GM23338 (cell line): ENCODE results near the gene SNRPB2. TPM values are rescaled to one million over a fixed set of nuclear protein-coding genes. Genes with fewer than 3 reads are reported as not detected.

Experiments used
- ATAC-seq: fragments of 200-7000 bp; cut with Tn5 transposase; 3 replicates; pipeline ENCODE4 v1.9.1; 2020
- DNase-seq: peaks from one replicate; pipeline ENCODE4 v3.0.0-alpha.2; 2015; ENCODE audit warnings: low spot score
- H2AFZ ChIP-seq: fragments of 200-600 bp; sonication (generic); 2 replicates; pipeline ENCODE4 v1.8.0; 2016; ENCODE audit warnings: antibody characterized with exemption, mild to moderate bottlenecking, moderate library complexity
- H3F3A ChIP-seq: fragments of 200-600 bp; sonication (generic); replicated peaks from 2 replicates; pipeline ENCODE4 v1.8.0; 2017; ENCODE audit warnings: antibody characterized with exemption, mixed run types, low read depth
- H3K27ac ChIP-seq: fragments of 200-600 bp; sonication (generic); 2 replicates; pipeline ENCODE4 v1.6.1; 2016; ENCODE audit warnings: low read depth
- H3K27me3 ChIP-seq: fragments of 200-600 bp; sonication (generic); 2 replicates; pipeline ENCODE4 v1.8.0; 2016; ENCODE audit warnings: mild to moderate bottlenecking, mixed run types, moderate library complexity; ENCODE audit not compliant: insufficient read depth
- H3K36me3 ChIP-seq: fragments of 200-600 bp; sonication (generic); 2 replicates; pipeline ENCODE4 v1.8.0; 2016; ENCODE audit warnings: mild to moderate bottlenecking; ENCODE audit not compliant: insufficient read depth
- H3K4me1 ChIP-seq: fragments of 200-600 bp; sonication (generic); 2 replicates; pipeline ENCODE4 v1.8.0; 2016; ENCODE audit warnings: mild to moderate bottlenecking, moderate library complexity; ENCODE audit not compliant: insufficient read depth
- H3K4me2 ChIP-seq: fragments of 200-600 bp; sonication (generic); 2 replicates; pipeline ENCODE4 v1.7.1; 2017; ENCODE audit warnings: mixed run types
- H3K4me3 ChIP-seq: fragments of 200-600 bp; sonication (generic); 2 replicates; pipeline ENCODE4 v1.6.1; 2016; ENCODE audit warnings: mixed run types
- H3K79me2 ChIP-seq: fragments of 200-600 bp; sonication (generic); replicated peaks from 2 replicates; pipeline ENCODE4 v1.8.0; 2017; ENCODE audit warnings: mild to moderate bottlenecking; ENCODE audit not compliant: insufficient read depth
- H3K9me2 ChIP-seq: fragments of 200-600 bp; sonication (generic); 2 replicates; pipeline ENCODE4 v1.8.0; 2017; ENCODE audit not compliant: insufficient read depth
- H4K20me1 ChIP-seq: fragments of 200-600 bp; sonication (generic); replicated peaks from 2 replicates; pipeline ENCODE4 v1.8.0; 2017; ENCODE audit warnings: mild to moderate bottlenecking; ENCODE audit not compliant: insufficient read depth
- H3K27ac Mint-ChIP-seq: 2 replicates; pipeline ENCODE4 v1.8.0; 2020; ENCODE audit warnings: inconsistent platforms, mild to moderate bottlenecking, moderate library complexity, mixed read lengths
- H3K27me3 Mint-ChIP-seq: 3 replicates; pipeline ENCODE4 v1.8.0; 2022; ENCODE audit warnings: low read depth, mild to moderate bottlenecking, moderate library complexity, mixed read lengths, inconsistent platforms; ENCODE audit not compliant: insufficient read depth, poor library complexity
- H3K36me3 Mint-ChIP-seq: 3 replicates; pipeline ENCODE4 v1.8.0; 2021; ENCODE audit warnings: low read depth, mild to moderate bottlenecking, inconsistent platforms, moderate library complexity, mixed read lengths
- H3K4me1 Mint-ChIP-seq: 3 replicates; pipeline ENCODE4 v1.8.0; 2020; ENCODE audit warnings: mild to moderate bottlenecking, inconsistent platforms, mixed read lengths
- H3K4me3 Mint-ChIP-seq: 3 replicates; pipeline ENCODE4 v1.8.0; 2021; ENCODE audit warnings: moderate library complexity, mild to moderate bottlenecking, inconsistent platforms, mixed read lengths
- H3K9me3 Mint-ChIP-seq: 3 replicates; pipeline ENCODE4 v1.8.0; 2020; ENCODE audit warnings: moderate library complexity, mild to moderate bottlenecking, inconsistent platforms, mixed read lengths
- CREB1 ChIP-seq: fragments of 250-450 bp; sonication (Bioruptor Pico); IDR thresholded peaks from 2 replicates; pipeline ENCODE4 v1.5.0; 2020; ENCODE audit warnings: low read depth, mild to moderate bottlenecking, moderate library complexity
- CTCF ChIP-seq, 2 experiments: fragments of 200-600 bp in 1 of 2; sonication (generic) in 1 of 2; conservative IDR thresholded peaks; 2 replicates each; pipeline versions ENCODE4 v1.5.1 to v1.6.1; 2016 to 2017; ENCODE audit warnings: antibody characterized with exemption in 2 of 2, low read depth in 2 of 2, mild to moderate bottlenecking in 2 of 2, moderate library complexity in 1 of 2
- ETS1 ChIP-seq: IDR thresholded peaks from 2 replicates; pipeline ENCODE4 v1.6.1; 2016; ENCODE audit warnings: antibody characterized with exemption
- EZH2 ChIP-seq: fragments of 200-600 bp; sonication (generic); IDR thresholded peaks from one replicate; pipeline ENCODE4 v1.8.0; 2017; ENCODE audit warnings: antibody characterized with exemption, mild to moderate bottlenecking, low read depth; ENCODE audit not compliant: unreplicated experiment
- EZH2phosphoT487 ChIP-seq: fragments of 200-600 bp; sonication (generic); IDR thresholded peaks from one replicate; pipeline ENCODE4 v1.8.1; 2018; ENCODE audit warnings: antibody characterized with exemption; ENCODE audit not compliant: unreplicated experiment
- JUNB ChIP-seq: IDR thresholded peaks from one replicate; pipeline ENCODE4 v1.6.1; 2016; ENCODE audit warnings: antibody characterized with exemption; ENCODE audit not compliant: unreplicated experiment
- NANOG ChIP-seq: IDR thresholded peaks from 2 replicates; pipeline ENCODE4 v1.6.1; 2016; ENCODE audit warnings: antibody characterized with exemption, borderline replicate concordance
- POLR2AphosphoS5 ChIP-seq: IDR thresholded peaks from 2 replicates; pipeline ENCODE4 v1.6.1; 2016; ENCODE audit warnings: antibody characterized with exemption, low read depth
- REST ChIP-seq: IDR thresholded peaks from one replicate; pipeline ENCODE4 v1.6.1; 2018; ENCODE audit warnings: antibody characterized with exemption; ENCODE audit not compliant: unreplicated experiment
- STAT1 ChIP-seq: IDR thresholded peaks from one replicate; pipeline ENCODE4 v1.6.1; 2016; ENCODE audit warnings: antibody characterized with exemption; ENCODE audit not compliant: unreplicated experiment
- ZNF114 ChIP-seq: fragments of 250-450 bp; sonication (Bioruptor Pico); IDR thresholded peaks from 2 replicates; pipeline ENCODE4 v1.5.0; 2020; ENCODE audit warnings: mild to moderate bottlenecking, moderate library complexity
- ZNF331 ChIP-seq: fragments of 250-450 bp; sonication (Bioruptor Pico); IDR thresholded peaks from 2 replicates; pipeline ENCODE4 v1.5.0; 2020; ENCODE audit warnings: low read depth, mild to moderate bottlenecking, moderate library complexity
- ZNF462 ChIP-seq: fragments of 250-450 bp; sonication (Bioruptor Pico); IDR thresholded peaks from 2 replicates; pipeline ENCODE4 v1.5.0; 2020; ENCODE audit warnings: mild to moderate bottlenecking, moderate library complexity
- polyA plus RNA-seq: library from polyadenylated mRNA; unstranded; fragments of >200 nt; fragmentation: Nextera tagmentation; extraction: Ambion mirVana; gene quantifications from 2 replicates; pipeline ENCODE4 v1.2.1, GENCODE V29; 2016
- total RNA-seq: library from RNA; depleted of rRNA; stranded (reverse); fragments of >200 nt; shearing (Covaris generic); gene quantifications from 2 replicates; pipeline ENCODE4 v1.2.3, GENCODE V29; 2014

Gene SNRPB2
- total and polyA plus RNA-seq, 2 experiments from 2014 or later: 94.9 to 377 TPM

DNA sequence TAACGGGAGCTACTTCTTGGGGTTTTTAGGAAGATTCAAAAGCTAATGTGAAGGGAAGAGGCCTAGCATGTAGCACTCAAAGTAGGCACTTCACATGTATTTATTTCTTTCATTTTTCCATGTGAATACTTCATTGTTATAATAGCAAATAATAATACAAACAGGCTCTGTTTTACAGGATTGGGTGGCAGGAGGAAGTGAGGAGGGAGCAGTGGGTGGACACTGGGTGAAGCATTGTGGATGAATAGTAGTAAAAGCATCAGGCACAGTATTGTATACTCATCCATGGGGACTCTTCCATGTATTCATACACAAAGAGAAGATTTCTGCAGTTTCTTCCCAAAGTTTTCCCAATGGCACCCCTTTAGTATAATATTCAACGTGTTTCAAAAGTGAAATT, 38.4 kb upstream of the SNRPB2 start:
- Histone ChIP-seq H3K27me3 (no peaks in the 10 kb centered on the region), H3K4me1 (no peaks in the 10 kb centered on the region), H3K9me2 (0 out of 2 replicates have a peak, but pooled peaks cover 4% of the 10 kb centered on the region), H3K27ac (no peak overlapping the region), H3K36me3 (no peaks in the 10 kb centered on the region), H3K79me2 (no peaks in the 10 kb centered on the region), H3F3A (no peaks in the 10 kb centered on the region), H4K20me1 (no peaks in the 10 kb centered on the region), H3K4me2 (no peak overlapping the region), H2AFZ (no peak overlapping the region), H3K4me3 (no peak overlapping the region)
- DNase-seq (no peak), ATAC-seq (no peak)
- no peak overlapping the region for H3K27ac Mint-ChIP-seq
- H3K4me3 Mint-ChIP-seq: no peak overlapping the region
- TF ChIP-seq CTCF (conservative IDR thresholded peaks at IDR 0.05; ENCODE audit: low read depth in 2 of 2) (no peak), REST (no peak), STAT1 (no peak), CREB1 (CRISPR knock-in tag) (no peak), ETS1 (no peak), EZH2 (no peak), ZNF331 (CRISPR knock-in tag) (no peak), ZNF114 (no peak), ZNF462 (CRISPR knock-in tag) (no peak), POLR2AphosphoS5 (no peak), NANOG (no peak), EZH2phosphoT487 (no peak), JUNB (no peak)
- no peaks in the 10 kb centered on the region for H3K36me3 Mint-ChIP-seq
- no peaks in the 10 kb centered on the region for H3K4me1 Mint-ChIP-seq
- H3K9me3 Mint-ChIP-seq: no peaks in the 10 kb centered on the region; the same call in 2 of the 3 replicates
- no peaks in the 10 kb centered on the region for H3K27me3 Mint-ChIP-seq
